Measurements from ENCODE around the gene PRUNE2.
A peak's percentile ranks its signal among the peaks of the same experiment; 100 is the strongest.

PRUNE2 gene

GRCh38 chr9:76658510-76659231 is 247.2 kb downstream of the PRUNE2 start:
- DNase-seq (ENCODE audit: low spot score) = peak; percentile 52

DNA sequence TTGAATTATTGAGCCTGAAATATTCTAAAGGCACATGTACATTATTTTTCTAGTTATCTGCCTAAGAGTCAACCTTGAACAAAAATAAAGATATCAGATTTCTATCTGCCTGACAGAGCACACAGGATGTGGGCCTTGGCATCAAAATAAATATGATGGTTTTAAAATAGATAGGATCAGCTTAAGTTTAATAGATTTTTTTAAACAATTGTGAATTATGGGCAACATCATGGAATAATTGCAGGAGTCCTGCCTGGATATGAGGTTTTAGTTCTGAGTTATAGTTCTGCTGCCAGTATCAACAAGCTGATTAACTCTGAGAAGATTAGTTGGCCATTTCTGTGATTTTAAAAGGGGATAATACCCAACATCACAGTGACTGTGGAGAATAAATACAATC is 248.6 kb downstream of the PRUNE2 start:
- no peak for DNase-seq (ENCODE audit: low spot score)

DNA sequence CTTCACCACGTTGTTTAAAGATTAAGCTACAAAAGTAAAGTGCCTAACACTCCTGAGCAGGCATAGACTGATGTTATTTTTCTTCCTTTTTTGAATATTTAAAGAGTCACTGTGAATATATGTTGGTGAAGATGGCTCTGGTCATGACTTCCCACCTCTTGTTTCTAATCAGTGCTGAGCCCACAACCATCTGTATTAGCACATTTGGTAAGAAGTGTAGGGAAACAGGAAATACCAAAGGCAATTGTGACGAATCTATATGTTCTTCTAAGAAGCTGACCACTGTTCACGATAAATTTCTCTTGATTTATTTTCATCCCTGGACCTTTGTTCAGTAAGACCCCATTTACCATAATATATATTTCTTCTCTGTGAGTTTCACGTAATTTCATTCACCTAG is 249.9 kb downstream of the PRUNE2 start:
- no peak for DNase-seq (ENCODE audit: low spot score)

GRCh38 chr9:76655121-76655541 is 250.8 kb downstream of the PRUNE2 start:
- DNase-seq (ENCODE audit: low spot score) = no peak

GRCh38 chr9:76654575-76654974 is 251.3 kb downstream of the PRUNE2 start:
- DNase-seq (ENCODE audit: low spot score) = no peak

DNA sequence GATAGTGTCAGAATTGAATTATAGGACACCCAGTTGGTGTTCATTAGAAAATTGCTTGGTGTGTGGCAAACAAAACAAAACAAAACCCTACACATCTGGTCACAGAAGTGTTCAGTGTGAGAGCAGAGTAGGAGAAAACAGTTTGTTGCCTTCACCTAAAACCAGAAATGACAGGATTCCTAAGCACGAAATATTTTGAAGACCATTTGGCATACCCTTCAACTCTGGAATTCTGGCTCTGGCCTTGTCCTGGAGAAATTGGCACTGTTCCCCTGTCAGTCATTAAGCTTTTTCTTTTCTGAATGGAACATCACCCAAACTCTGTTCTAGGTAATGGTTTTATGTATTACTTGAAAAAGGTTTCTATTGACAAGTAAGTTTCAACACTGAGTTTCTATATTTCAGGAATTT is 251.9 kb downstream of the PRUNE2 start:
- DNase-seq (ENCODE audit: low spot score) = no peak

DNA sequence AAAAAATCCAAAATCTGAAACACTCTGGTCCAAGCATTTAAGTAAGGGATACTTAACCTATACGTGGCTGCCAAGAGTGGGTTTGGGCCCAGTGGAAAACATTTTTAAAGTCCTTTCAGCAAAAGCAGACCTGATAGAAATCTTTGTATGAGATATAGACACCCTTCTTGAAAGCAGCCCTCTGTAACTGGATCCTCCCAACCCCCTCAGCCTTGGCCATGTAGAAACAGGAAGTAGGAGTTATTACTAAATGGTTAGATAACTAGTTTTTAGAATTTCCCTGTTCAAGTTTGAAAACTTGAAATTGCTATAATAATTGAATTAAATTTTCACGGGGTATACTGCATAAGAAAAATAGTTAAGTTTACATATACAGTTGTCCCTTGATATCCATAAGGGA is 253.0 kb downstream of the PRUNE2 start:
- DNase-seq (ENCODE audit: low spot score) = no peak

DNA sequence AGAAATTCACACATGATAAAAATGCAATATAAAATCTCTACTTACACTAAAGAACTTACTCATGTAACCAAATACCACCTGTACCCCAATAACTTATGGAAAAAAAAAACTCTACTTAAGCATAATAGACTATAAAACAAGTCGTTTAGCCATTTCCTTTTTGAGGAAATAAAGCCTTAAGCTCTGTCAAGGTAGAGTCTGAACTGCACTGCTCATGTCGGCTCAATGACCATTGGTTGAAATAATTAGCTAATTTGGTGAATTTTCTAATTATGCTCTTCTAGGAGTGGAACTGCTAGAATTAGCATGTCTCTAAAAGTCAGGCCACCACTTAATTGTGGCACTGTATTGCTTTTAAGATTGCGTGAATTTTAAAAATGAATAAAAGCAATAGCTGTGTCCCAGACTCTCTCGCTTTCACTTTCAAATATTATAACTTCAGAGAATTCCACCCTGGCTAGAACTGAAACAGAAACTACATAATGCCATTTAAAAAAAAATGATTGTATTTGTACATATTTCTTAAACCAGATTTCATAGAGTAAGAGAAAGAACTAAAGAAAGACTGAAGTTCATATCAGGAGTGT is 254.7 kb downstream of the PRUNE2 start:
- no peak for DNase-seq (ENCODE audit: low spot score)

- no peak for DNase-seq (ENCODE audit: low spot score)
These were observed 255.2 kb downstream of the PRUNE2 start for GRCh38 chr9:76650692-76651091.

- no peak for DNase-seq (ENCODE audit: low spot score)
These were observed 256.0 kb downstream of the PRUNE2 start for GRCh38 chr9:76649894-76650293.

DNA sequence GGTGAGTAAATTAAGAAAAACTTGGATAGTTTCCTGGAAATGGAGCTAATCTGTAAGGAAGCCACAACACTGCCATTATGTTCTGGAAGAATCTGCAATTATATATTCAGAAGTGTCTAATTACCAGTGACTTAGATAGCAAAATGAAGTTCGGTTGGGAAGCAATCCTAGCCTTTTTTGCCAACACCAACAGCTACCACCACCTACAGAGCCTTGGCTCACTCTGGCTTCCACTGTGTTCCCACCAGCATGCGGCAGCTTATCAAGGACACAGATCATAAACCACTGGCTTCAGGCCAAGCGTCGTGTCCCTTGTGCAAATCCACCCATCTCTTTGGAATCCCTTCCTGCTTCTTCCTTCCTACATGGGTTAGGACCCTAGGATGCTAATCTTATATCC is 259.7 kb downstream of the PRUNE2 start:
- DNase-seq (ENCODE audit: low spot score) = no peak

- no peak for DNase-seq (ENCODE audit: low spot score)
These were observed 261.2 kb downstream of the PRUNE2 start for GRCh38 chr9:76644647-76645250.

- no peak for DNase-seq (ENCODE audit: low spot score)
These were observed 261.7 kb downstream of the PRUNE2 start for GRCh38 chr9:76644171-76644570.

DNA sequence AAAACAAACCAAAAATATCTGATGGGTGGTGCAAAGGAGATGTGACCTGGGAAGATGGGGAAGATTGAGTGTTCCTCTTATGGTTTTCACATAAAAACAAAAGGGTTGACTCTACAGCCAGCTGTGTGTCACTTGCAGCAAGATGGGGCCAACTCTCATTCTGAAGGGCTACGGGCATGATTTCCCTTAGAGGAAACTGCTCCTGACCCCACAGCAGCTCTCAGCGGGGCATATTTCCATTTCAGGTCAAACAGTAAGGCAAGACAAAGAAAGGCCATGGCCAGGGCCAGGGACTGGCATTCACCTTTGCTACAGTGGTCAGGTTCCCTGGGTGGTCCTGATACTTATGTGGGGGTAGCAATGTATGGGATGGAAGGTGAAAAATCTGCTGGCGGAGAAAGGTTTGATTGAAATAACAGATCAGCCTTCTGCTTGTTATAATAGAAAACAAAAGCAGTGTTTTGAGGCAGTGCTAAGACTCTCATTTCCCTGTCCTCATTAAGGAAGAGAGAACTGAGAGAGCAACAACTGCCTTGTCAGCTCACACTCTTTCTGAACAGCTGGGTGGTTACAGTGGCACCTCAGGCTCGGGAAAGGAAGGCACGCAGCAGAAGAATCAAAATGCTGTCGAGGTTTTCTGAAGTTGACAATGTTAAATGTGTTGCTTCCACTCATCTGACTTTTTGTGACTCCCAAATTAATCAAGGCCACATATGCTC is 262.4 kb downstream of the PRUNE2 start:
- no peak for DNase-seq (ENCODE audit: low spot score)

DNA sequence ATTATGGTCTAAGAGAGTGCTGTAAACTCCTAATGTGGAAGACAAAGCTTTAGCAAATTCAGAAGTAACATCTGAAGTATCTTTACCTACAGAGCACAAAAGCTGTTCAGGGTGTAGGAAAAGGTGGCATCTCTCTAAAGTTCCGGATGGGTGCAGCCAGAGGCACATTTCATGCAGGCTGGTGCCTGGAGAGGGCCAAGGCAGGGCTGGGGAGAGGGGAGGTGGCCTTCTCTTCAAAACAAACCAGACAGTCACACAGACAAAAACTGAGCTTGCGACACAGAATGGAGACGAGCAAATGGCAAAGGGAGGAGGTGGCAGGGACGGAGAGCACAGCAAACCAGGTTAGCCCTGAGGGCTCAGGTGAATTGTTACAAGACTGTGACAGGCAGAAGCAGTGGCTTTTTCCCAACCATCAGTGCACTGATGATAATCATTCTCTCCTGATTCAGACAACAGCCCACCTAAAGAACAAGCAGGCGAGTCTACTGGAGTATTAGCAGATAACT is 263.2 kb downstream of the PRUNE2 start:
- no peak for DNase-seq (ENCODE audit: low spot score)

DNA sequence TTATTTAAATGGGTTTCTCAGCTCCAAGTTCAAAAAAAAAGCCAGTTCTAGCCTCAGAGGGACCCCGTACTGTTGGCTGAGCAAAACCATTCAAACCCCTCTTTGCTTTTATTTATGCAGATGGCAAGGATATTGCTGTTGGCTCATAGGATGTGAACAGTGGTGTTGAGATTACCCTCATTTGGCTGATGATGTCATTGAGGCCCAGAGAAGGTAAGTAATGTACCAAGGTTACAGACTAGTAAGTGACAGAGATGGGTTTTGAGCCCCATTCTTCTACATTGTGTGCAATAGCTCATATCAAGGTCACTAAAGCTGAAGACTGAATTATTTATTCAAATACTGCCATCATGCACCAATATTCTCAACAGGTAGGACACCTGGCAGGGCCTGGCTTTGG is 263.8 kb downstream of the PRUNE2 start:
- no peak for DNase-seq (ENCODE audit: low spot score)

GRCh38 chr9:76638001-76638400 is 267.9 kb downstream of the PRUNE2 start:
- no peak for DNase-seq (ENCODE audit: low spot score)

GRCh38 chr9:76637416-76637815 is 268.5 kb downstream of the PRUNE2 start:
- DNase-seq (ENCODE audit: low spot score) = no peak

DNA sequence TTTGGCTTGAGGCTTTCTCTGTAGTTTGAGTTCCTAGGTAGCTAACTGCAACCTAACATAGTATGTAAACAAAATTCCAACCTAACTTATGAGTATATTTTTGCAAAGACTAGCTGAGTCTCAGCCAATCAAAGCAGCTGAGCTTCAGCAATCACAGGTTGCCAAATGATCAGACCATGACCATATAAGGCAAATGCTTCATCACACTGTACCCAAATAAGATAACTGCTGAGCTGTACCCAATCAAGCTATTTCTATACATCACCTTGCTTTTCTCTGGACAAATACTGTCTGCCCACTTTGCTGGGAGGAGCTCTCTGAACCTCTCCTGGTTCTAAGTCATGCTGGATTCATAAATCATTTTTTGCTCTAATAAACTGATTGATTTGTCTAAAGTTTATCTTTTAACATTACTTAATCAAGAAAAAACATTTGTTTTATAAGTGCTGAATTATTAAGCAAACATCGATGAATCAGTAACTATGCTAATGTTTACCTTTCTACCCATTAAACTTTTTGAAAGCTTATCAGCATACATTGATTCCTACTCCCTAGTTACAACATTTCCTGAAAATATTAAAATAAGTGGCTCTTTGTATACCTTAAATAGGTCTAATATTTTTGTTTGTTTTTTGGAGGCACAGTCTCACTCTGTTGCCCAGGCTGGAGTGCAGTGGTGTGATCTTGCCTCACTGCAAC is 271.4 kb downstream of the PRUNE2 start:
- no peak for DNase-seq (ENCODE audit: low spot score)

DNA sequence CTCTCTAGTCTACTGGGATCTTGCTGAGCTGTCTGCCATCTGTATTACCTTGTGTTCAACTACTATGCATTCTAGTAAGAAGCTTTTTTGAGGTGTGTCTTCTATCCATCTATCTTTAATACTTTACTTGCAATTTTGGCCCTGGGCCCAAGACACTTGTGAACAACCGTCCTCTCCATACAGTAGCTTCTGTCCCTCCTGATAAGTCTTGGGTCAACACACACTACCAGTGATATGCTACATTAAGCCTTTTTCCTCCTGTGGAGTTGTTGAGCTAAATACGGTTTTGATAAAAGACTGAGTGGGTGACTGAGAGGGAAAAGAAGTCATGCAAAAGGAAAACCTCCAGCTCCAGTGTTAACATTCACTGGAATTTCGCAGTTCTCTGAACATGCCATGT is 275.0 kb downstream of the PRUNE2 start:
- DNase-seq (ENCODE audit: low spot score) = no peak

GRCh38 chr9:76629205-76629990 is 276.5 kb downstream of the PRUNE2 start:
- DNase-seq (ENCODE audit: low spot score) = peak; percentile 25
